AG09319 (cell line): ENCODE measurements around the gene TAS1R3.

Experiments
- DNase-seq: peaks from one replicate; pipeline ENCODE4 v3.0.0-alpha.2; 2010; ENCODE audit warnings: low read depth; ENCODE audit errors: extremely low read depth
- CTCF ChIP-seq: IDR thresholded peaks from 2 replicates; pipeline ENCODE4 v1.5.1; 2011; ENCODE audit warnings: low read depth, mild to moderate bottlenecking, inconsistent platforms, low read length, moderate library complexity

Gene TAS1R3

GRCh38 chr1:1292442-1292779, 38.7 kb upstream of the TAS1R3 start:
- TF ChIP-seq CTCF, result no peak
- DNase-seq, result no peak

- no peak for DNase-seq
- no peak for TF ChIP-seq CTCF
These were observed 38.2 kb upstream of the TAS1R3 start for GRCh38 chr1:1292851-1293250.

GRCh38 chr1:1293263-1294249, 37.5 kb upstream of the TAS1R3 start:
- no peak for TF ChIP-seq CTCF
- no peak for DNase-seq

GRCh38 chr1:1294250-1294890, 36.7 kb upstream of the TAS1R3 start:
- no peak for DNase-seq
- TF ChIP-seq CTCF, result no peak

- no peak for TF ChIP-seq CTCF
- DNase-seq, result no peak
These were observed 35.7 kb upstream of the TAS1R3 start for GRCh38 chr1:1295154-1295923.

DNA sequence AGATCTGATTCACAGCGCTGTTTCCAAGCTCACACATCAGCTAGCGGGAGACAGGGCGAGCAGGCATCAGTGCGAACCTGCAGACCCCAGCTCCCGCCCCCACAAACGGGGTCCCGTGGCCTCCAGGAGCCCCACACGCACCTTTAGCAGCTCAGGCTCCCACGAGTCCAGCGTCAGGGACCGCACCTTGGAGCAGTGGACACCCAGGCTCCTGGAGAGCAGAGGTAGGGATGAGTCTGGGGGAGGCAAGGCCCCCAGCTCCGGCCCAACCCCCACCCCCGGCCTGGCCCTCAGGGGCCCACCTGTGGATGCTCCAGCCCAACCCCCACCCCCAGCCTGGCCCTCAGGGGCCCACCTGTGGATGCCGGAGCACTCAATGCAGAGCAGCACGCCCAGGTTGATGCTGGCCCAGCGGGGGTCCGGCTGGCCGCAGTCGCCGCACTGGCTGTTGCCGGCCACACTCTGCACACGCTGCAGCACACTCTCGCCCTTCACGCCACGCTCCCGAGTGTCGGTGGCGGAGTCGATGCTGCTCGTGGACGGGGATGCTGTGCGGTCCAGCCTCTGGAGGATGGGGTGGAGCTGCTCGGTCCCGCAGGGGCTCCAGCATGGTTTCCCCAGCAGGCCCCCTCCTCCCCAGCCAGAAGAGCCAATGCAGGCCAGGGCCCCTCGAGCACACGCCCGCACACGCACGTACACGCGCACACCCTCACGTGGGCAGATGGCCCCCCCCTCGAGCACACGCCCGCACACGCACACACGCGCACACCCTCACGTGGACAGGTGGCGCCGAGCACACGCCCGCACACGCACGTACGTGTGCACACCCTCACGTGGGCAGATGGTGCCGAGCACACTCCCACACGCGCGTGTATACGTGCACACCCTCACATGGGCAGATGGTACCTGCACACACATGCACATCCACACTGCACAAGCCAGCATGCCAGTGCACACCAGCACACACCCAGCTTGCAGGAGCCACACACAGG, 34.7 kb upstream of the TAS1R3 start:
- no peak for DNase-seq
- no peak for TF ChIP-seq CTCF
